A673 (cell line): ENCODE data around the gene TMEM198. TPM values are rescaled to one million over a fixed set of nuclear protein-coding genes. Genes with fewer than 3 reads are reported as not detected.
A peak's percentile ranks its signal among the peaks of the same experiment; 100 is the strongest.

Experiments
- BruUV-seq: library from RNA; stranded (reverse); fragments of 400-500 nt; replicated peaks from 2 replicates; lab custom pipeline; 2021; lab: Mats Ljungman, UMichigan
- CTCF ChIA-PET: fragments of 300-600 bp; sonication (Branson Sonifier 250); formaldehyde crosslinking; loops from one replicate; lab custom pipeline; 2022; ENCODE audit warnings: antibody characterized with exemption; lab: Charles Lee
- POLR2A ChIA-PET: fragments of 300-600 bp; sonication (Branson Sonifier 250); formaldehyde crosslinking; loops from one replicate; lab custom pipeline; 2022; ENCODE audit warnings: antibody characterized with exemption; ENCODE audit not compliant: low non-redundant PET; lab: Charles Lee
- DNase-seq: peaks from one replicate; pipeline ENCODE4 v3.0.0-alpha.2; 2015; ENCODE audit warnings: low spot score
- H3K27ac ChIP-seq: fragments of 200-600 bp; sonication (generic); 2 replicates; pipeline ENCODE4 v1.5.1; 2016; ENCODE audit warnings: mixed run types, low read depth, mild to moderate bottlenecking, mixed read lengths, antibody characterized with exemption, low read length; ENCODE audit not compliant: poor library complexity, severe bottlenecking
- H3K27me3 ChIP-seq: fragments of 200-600 bp; sonication (generic); replicated peaks from 2 replicates; pipeline ENCODE4 v1.6.1; 2017; ENCODE audit warnings: mixed run types, low read depth, mild to moderate bottlenecking, mixed read lengths, antibody characterized with exemption, low read length; ENCODE audit not compliant: insufficient read depth, poor library complexity
- H3K36me3 ChIP-seq: fragments of 200-600 bp; sonication (generic); 2 replicates; pipeline ENCODE4 v1.6.1; 2016; ENCODE audit warnings: mixed run types, mild to moderate bottlenecking, mixed read lengths, antibody characterized with exemption, low read length; ENCODE audit not compliant: insufficient read depth, poor library complexity, severe bottlenecking
- H3K4me1 ChIP-seq: fragments of 200-600 bp; sonication (generic); 2 replicates; pipeline ENCODE4 v1.6.1; 2017; ENCODE audit warnings: mixed run types, mild to moderate bottlenecking, mixed read lengths, antibody characterized with exemption, low read length; ENCODE audit not compliant: insufficient read depth, poor library complexity, severe bottlenecking
- H3K4me3 ChIP-seq: fragments of 200-600 bp; sonication (generic); 2 replicates; pipeline ENCODE4 v1.5.1; 2016; ENCODE audit warnings: low read depth, mixed run types, mild to moderate bottlenecking, mixed read lengths, low read length; ENCODE audit not compliant: poor library complexity, severe bottlenecking
- H3K9me3 ChIP-seq: fragments of 200-600 bp; sonication (generic); 2 replicates; pipeline ENCODE4 v1.6.1; 2016; ENCODE audit warnings: mixed run types, low read depth, mild to moderate bottlenecking, mixed read lengths, antibody characterized with exemption, low read length; ENCODE audit not compliant: poor library complexity, severe bottlenecking
- CTCF ChIP-seq: fragments of 300-800, 200-600 bp; sonication (generic); conservative IDR thresholded peaks from 2 replicates; pipeline ENCODE4 v1.5.1; 2017; ENCODE audit warnings: low read depth, mild to moderate bottlenecking, antibody characterized with exemption, low read length, moderate library complexity, mixed read lengths
- EZH2 ChIP-seq: fragments of 200-600 bp; sonication (generic); IDR thresholded peaks from 2 replicates; pipeline ENCODE4 v1.6.1; 2017; ENCODE audit warnings: borderline replicate concordance, low read depth, mild to moderate bottlenecking, mixed read lengths, antibody characterized with exemption, low read length; ENCODE audit not compliant: poor library complexity, severe bottlenecking
- intact Hi-C: fragments of 100-400 bp; cut with micrococcal nuclease; formaldehyde crosslinking; loops from one replicate; pipeline ENCODE4 v1.10.0; 2022; ENCODE audit not compliant: unreplicated experiment
- total RNA-seq: library from RNA; stranded (reverse); gene quantifications from 2 replicates; pipeline ENCODE4 v1.2.3, GENCODE V29; 2021

Gene TMEM198
- total RNA-seq, 1 experiment from 2014 or later: 4.6 TPM

DNA sequence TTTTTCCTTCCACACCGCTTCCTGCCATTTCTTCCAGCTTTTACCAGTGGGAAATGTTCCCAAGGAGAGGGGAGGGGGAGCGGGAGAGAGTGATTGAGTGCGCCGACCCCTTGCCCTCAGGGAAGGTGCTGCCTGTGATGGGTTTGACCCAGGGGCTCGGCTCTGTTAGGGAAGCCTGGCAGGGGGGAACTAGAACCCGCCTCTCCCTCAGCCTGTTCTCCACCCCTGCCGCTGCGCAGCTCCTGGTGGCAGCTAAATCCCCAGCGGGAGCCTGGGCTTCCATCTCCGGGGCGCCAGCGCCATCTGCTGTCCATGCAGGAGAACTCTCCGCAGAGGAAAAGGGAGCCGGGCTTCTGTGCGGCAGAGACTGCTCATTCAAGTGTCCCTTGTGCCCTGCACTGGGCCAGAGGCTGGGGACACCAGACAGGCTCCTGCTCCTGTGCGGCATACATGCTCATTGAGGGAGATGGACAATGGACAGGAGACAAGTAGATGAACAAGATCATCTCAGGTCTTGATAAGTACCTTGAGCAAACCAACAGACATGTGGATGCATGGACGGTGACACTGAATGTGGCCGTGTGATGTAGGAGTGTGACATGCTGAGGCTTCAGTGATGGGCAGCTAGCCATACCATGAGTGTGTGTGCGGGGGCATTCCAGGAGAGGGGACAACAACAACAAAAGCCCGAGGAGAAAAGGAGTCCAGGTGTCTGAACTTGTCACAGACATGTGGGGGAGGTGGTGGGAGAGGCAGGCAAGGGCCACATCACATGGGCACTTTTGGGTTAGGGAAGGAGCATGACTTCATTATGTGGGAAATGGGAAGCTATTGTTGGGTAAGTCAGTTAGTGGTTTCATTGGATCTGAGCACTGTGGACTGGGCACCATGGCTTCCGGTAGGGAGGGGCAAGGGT, 13.5 kb upstream of the TMEM198 start:
- H3K4me1 ChIP-seq: peaks cover 3% of the 10 kb centered on the region
- POLR2A ChIA-PET: no interaction called here
- H3K9me3 ChIP-seq: no peaks in the 10 kb centered on the region
- H3K4me3 ChIP-seq: peak overlapping the region; percentile 20
- no peak overlapping the region for H3K27ac ChIP-seq
- no peaks in the 10 kb centered on the region for H3K36me3 ChIP-seq
- DNase-seq: peak; percentile 91
- CTCF ChIA-PET: interaction anchor here (0.6 to 3.3 kb wide), 25 partner anchors 9 to 253 kb away, joined by 3 to 101 read pairs (median 5); partner anchors contain the start of genes ASIC4, CHPF, DNPEP and GMPPA
- no TSS peak for BruUV-seq
- TF ChIP-seq CTCF (peak; percentile 95), EZH2 (no peak)
- intact Hi-C loops: loop anchor here (1.0 kb wide), 3 partner anchors 35 to 127 kb away; no protein-coding TSS in a partner anchor
- H3K27me3 ChIP-seq: no peaks in the 10 kb centered on the region

GRCh38 chr2:219531639-219532377, 12.0 kb upstream of the TMEM198 start:
- Histone ChIP-seq H3K27me3 (no peaks in the 10 kb centered on the region), H3K9me3 (no peaks in the 10 kb centered on the region), H3K4me1 (peaks cover 3% of the 10 kb centered on the region), H3K4me3 (no peak overlapping the region), H3K36me3 (no peaks in the 10 kb centered on the region), H3K27ac (no peak overlapping the region)
- DNase-seq: no peak
- CTCF ChIA-PET: interaction anchor here (0.5 to 3.3 kb wide), 2 partner anchors 35 to 144 kb away, joined by 5 to 101 read pairs; partner anchors contain the start of genes DNPEP and GMPPA
- TF ChIP-seq EZH2 (no peak), CTCF (no peak)
- intact Hi-C loops: no loop called here
- POLR2A ChIA-PET: no interaction called here
- BruUV-seq: no TSS peak

- POLR2A ChIA-PET: no interaction called here
- TF ChIP-seq CTCF (no peak), EZH2 (no peak)
- no TSS peak for BruUV-seq
- Histone ChIP-seq H3K9me3 (no peaks in the 10 kb centered on the region), H3K4me1 (peaks cover 3% of the 10 kb centered on the region), H3K27me3 (no peaks in the 10 kb centered on the region), H3K4me3 (no peak overlapping the region), H3K36me3 (no peaks in the 10 kb centered on the region), H3K27ac (no peak overlapping the region)
- no peak for DNase-seq
- intact Hi-C loops: no loop called here
- CTCF ChIA-PET: interaction anchor here (0.5 to 3.3 kb wide), 2 partner anchors 36 to 144 kb away, joined by 5 to 101 read pairs; partner anchors contain the start of genes DNPEP and GMPPA
These were observed 11.5 kb upstream of the TMEM198 start for GRCh38 chr2:219532378-219532649.
